ENCODE results near the gene KLK13. TPM values are rescaled to one million over a fixed set of nuclear protein-coding genes. Genes with fewer than 3 reads are reported as not detected.

The KLK13 gene
- total and polyA plus RNA-seq, 2 experiments from 2014 or later: 0.52 TPM; not detected in 1

- no peak for TF ChIP-seq EZH2 (IDR thresholded peaks at IDR 0.05; ENCODE audit: borderline replicate concordance)
- no peak for TF ChIP-seq EZH2phosphoT487 (IDR thresholded peaks at IDR 0.05; ENCODE audit: low read depth, severe bottlenecking, unreplicated experiment)
- TF ChIP-seq CTCF (IDR thresholded peaks at IDR 0.05; ENCODE audit: poor library complexity): no peak
- Histone ChIP-seq H3K27ac (no peak overlapping the region), H3K79me2 (peaks cover 2% of the 10 kb centered on the region), H3K27me3 (no peaks in the 10 kb centered on the region), H3K4me2 (no peak overlapping the region), H3K9me3 (ENCODE audit: low read depth) (no peaks in the 10 kb centered on the region), H3K4me1 (ENCODE audit: insufficient read depth) (no peaks in the 10 kb centered on the region), H4K20me1 (ENCODE audit: insufficient read depth, poor library complexity, severe bottlenecking) (peaks cover 3% of the 10 kb centered on the region), H3K36me3 (replicated peaks; ENCODE audit: insufficient read depth, low read depth) (peaks cover under 1% of the 10 kb centered on the region), H3K9me2 (replicated peaks; ENCODE audit: insufficient read depth) (no peaks in the 10 kb centered on the region), H3K4me3 (no peak overlapping the region), H2AFZ (no peak overlapping the region)
- no peak for DNase-seq (ENCODE audit: low spot score)
- WGBS (ENCODE audit: low lambda C conversion rate, missing lambda C conversion rate): 90% methylated on average over 14 of the region's 20 CpGs
Measured at GRCh38 chr19:51097796-51098195, 32.9 kb upstream of the KLK13 start.

DNA sequence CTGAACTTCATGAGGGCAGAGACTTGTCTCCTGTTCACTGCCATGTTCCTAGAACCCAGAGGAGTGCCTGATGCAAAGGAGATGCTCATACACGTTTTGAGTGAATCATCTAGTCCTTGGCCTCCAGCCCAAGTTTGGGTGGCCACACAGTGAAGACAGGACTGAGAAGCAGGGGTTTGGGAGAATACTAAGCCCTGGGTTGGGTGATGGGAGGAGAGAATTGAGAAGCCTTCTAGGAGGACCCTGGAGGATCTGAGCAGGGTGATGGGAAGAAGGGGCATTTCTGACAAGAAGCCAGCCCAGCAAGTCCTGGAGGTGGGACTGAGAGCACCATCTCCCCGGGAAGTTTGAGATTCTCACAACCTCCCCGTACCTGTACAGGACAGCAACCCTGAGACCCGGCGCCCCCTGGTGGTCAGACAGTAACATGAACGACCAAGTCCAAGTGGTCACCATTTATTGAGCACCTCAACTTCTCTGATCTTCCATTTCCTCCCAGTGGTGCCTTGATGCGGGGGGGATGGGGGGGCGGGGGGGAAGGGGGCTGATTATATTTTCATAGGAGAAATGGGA, 32.4 kb upstream of the KLK13 start:
- no peak overlapping the region for H3K27ac ChIP-seq
- no peaks in the 10 kb centered on the region for H3K36me3 ChIP-seq (replicated peaks; ENCODE audit: insufficient read depth, low read depth)
- no peak overlapping the region for H2AFZ ChIP-seq
- H4K20me1 ChIP-seq (ENCODE audit: insufficient read depth, poor library complexity, severe bottlenecking): peaks cover 3% of the 10 kb centered on the region
- no peaks in the 10 kb centered on the region for H3K27me3 ChIP-seq
- H3K9me2 ChIP-seq (replicated peaks; ENCODE audit: insufficient read depth): no peaks in the 10 kb centered on the region
- 9% methylated on average over 8 of the region's 8 CpGs for WGBS (ENCODE audit: low lambda C conversion rate, missing lambda C conversion rate)
- peak; percentile 59 for TF ChIP-seq CTCF (IDR thresholded peaks at IDR 0.05; ENCODE audit: poor library complexity)
- TF ChIP-seq EZH2 (IDR thresholded peaks at IDR 0.05; ENCODE audit: borderline replicate concordance): no peak
- no peaks in the 10 kb centered on the region for H3K79me2 ChIP-seq
- peak; percentile 81 for DNase-seq (ENCODE audit: low spot score)
- H3K9me3 ChIP-seq (ENCODE audit: low read depth): no peaks in the 10 kb centered on the region
- no peak overlapping the region for H3K4me2 ChIP-seq
- no peak overlapping the region for H3K4me3 ChIP-seq
- no peaks in the 10 kb centered on the region for H3K4me1 ChIP-seq (ENCODE audit: insufficient read depth)

GRCh38 chr19:51096473-51097165, 31.7 kb upstream of the KLK13 start:
- no peaks in the 10 kb centered on the region for H3K9me3 ChIP-seq (ENCODE audit: low read depth)
- no peak overlapping the region for H2AFZ ChIP-seq
- no peaks in the 10 kb centered on the region for H3K36me3 ChIP-seq (replicated peaks; ENCODE audit: insufficient read depth, low read depth)
- WGBS (ENCODE audit: low lambda C conversion rate, missing lambda C conversion rate): 97% methylated on average over 6 of the region's 6 CpGs
- H3K4me3 ChIP-seq: no peak overlapping the region
- H3K79me2 ChIP-seq: no peaks in the 10 kb centered on the region
- no peak overlapping the region for H3K4me2 ChIP-seq
- no peaks in the 10 kb centered on the region for H3K27me3 ChIP-seq
- no peak for DNase-seq (ENCODE audit: low spot score)
- H3K9me2 ChIP-seq (replicated peaks; ENCODE audit: insufficient read depth): no peaks in the 10 kb centered on the region
- H3K4me1 ChIP-seq (ENCODE audit: insufficient read depth): no peaks in the 10 kb centered on the region
- TF ChIP-seq EZH2phosphoT487 (IDR thresholded peaks at IDR 0.05; ENCODE audit: low read depth, severe bottlenecking, unreplicated experiment) (no peak), EZH2 (IDR thresholded peaks at IDR 0.05; ENCODE audit: borderline replicate concordance) (no peak), CTCF (IDR thresholded peaks at IDR 0.05; ENCODE audit: poor library complexity) (no peak)
- peaks cover 3% of the 10 kb centered on the region for H4K20me1 ChIP-seq (ENCODE audit: insufficient read depth, poor library complexity, severe bottlenecking)
- H3K27ac ChIP-seq: no peak overlapping the region

All from hepatocyte (in vitro differentiated cells).